GM06990 (cell line): ENCODE results near the gene SCN1B.

Experiments used
- DNase-seq: peaks from one replicate; pipeline ENCODE4 v3.0.0-alpha.2; 2011; ENCODE audit not compliant: insufficient read length; ENCODE audit errors: extremely low read depth
- H3K27me3 ChIP-seq: replicated peaks from 2 replicates; pipeline ENCODE4 v1.6.0; 2011; ENCODE audit warnings: low read length; ENCODE audit not compliant: control insufficient read depth, insufficient read depth
- H3K36me3 ChIP-seq: 2 replicates; pipeline ENCODE4 v1.5.1; 2011; ENCODE audit warnings: low read length; ENCODE audit not compliant: control insufficient read depth, insufficient read depth
- H3K4me3 ChIP-seq: replicated peaks from 2 replicates; pipeline ENCODE4 v1.5.1; 2011; ENCODE audit warnings: low read depth, mild to moderate bottlenecking, control low read depth, low read length
- CTCF ChIP-seq: IDR thresholded peaks from 2 replicates; pipeline ENCODE4 v1.5.1; 2011; ENCODE audit warnings: low read length, control low read depth, mild to moderate bottlenecking, inconsistent platforms; ENCODE audit not compliant: insufficient read depth, poor library complexity, severe bottlenecking

Gene SCN1B

GRCh38 chr19:35019144-35019543 lies 11.1 kb upstream of the SCN1B start:
- H3K36me3 ChIP-seq: peaks cover 47% of the 10 kb centered on the region
- DNase-seq: no peak
- H3K4me3 ChIP-seq: no peak overlapping the region
- H3K27me3 ChIP-seq: no peaks in the 10 kb centered on the region
- TF ChIP-seq CTCF: no peak

GRCh38 chr19:35021016-35021415 lies 9.3 kb upstream of the SCN1B start:
- H3K36me3 ChIP-seq: peaks cover 46% of the 10 kb centered on the region
- no peak overlapping the region for H3K4me3 ChIP-seq
- no peak for DNase-seq
- TF ChIP-seq CTCF: no peak
- no peaks in the 10 kb centered on the region for H3K27me3 ChIP-seq

- no peak for TF ChIP-seq CTCF
- H3K27me3 ChIP-seq: no peaks in the 10 kb centered on the region
- H3K36me3 ChIP-seq: peaks cover 48% of the 10 kb centered on the region
- no peak overlapping the region for H3K4me3 ChIP-seq
- no peak for DNase-seq
Measured at GRCh38 chr19:35021596-35021995, 8.7 kb upstream of the SCN1B start.

GRCh38 chr19:35022460-35022859 lies 7.8 kb upstream of the SCN1B start:
- Histone ChIP-seq H3K4me3 (no peak overlapping the region), H3K27me3 (no peaks in the 10 kb centered on the region), H3K36me3 (peaks cover 47% of the 10 kb centered on the region)
- no peak for DNase-seq
- TF ChIP-seq CTCF: no peak

- TF ChIP-seq CTCF: no peak
- no peak for DNase-seq
- Histone ChIP-seq H3K36me3 (peaks cover 47% of the 10 kb centered on the region), H3K27me3 (no peaks in the 10 kb centered on the region), H3K4me3 (no peak overlapping the region)
Measured at GRCh38 chr19:35023428-35023827, 6.8 kb upstream of the SCN1B start.

GRCh38 chr19:35024095-35024494 lies 6.2 kb upstream of the SCN1B start:
- no peak for TF ChIP-seq CTCF
- H3K27me3 ChIP-seq: no peaks in the 10 kb centered on the region
- H3K36me3 ChIP-seq: peaks cover 41% of the 10 kb centered on the region
- no peak overlapping the region for H3K4me3 ChIP-seq
- no peak for DNase-seq
